ENCODE results near the gene CRB3.
"Not testable (repeated sequence)": the region's sequence is repeated elsewhere in the genome, so short reads cannot be mapped to it uniquely, and the experiment has no call there.

The CRB3 gene

DNA sequence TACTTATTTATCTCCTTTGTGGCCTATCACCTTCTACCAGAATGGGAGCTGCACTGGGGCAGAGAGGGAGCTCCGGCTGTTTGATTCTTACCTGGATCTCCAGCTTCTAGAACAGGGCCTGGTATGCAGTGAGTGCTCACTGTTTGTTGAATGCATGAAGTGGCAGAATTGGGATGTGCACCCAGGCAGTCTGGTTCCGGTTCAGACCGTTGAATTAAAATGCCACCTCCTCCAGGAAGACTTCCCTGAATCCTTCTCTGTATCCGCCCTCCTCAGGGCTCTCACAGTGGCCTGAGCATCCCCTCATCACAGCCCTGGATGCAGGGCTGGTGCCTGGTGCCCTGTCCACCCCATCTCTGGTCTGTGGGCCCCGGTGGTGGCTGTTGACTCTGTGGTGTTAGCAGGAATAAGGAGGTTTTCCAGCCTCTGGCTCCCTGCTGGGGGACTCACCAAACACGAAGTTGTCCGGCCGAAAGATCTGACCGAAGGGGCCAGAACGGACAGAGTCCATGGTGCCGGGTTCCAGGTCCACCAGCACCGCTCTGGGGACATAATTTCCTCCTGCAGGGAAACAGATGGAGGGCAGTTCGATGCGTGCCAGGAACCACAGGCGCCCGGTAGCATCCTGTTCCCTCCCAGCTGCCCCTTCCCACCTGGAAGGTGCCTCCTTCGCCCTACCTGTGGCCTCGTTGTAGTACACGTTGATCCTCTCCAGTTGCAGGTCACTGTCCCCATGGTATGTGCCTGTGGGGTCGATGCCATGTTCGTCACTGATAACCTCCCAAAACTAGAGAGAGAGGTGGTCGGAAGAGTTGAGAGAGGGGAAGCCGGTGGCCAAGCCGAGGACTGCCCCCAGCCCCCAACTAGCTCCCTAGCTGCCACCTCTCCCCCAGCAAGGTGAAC is 37.0 kb downstream of the CRB3 start:
- H3K27ac ChIP-seq = no peak overlapping the region
- no peak overlapping the region for H3K4me3 ChIP-seq (IDR thresholded peaks at IDR 0.05; ENCODE audit: insufficient read depth, low read depth, low read length)
- peak overlapping the region; percentile 86; the same call in 1 of the 2 replicates for H2AFZ ChIP-seq (ENCODE audit: low read depth)
- H3K9ac ChIP-seq = peak overlapping the region; percentile 59; the same call in 1 of the 2 replicates
- no peaks in the 10 kb centered on the region for H4K20me1 ChIP-seq (ENCODE audit: insufficient read depth)
- peaks cover 18% of the 10 kb centered on the region for H3K4me1 ChIP-seq (ENCODE audit: low read depth, poor library complexity, severe bottlenecking)
- TF ChIP-seq, protein P1, sequence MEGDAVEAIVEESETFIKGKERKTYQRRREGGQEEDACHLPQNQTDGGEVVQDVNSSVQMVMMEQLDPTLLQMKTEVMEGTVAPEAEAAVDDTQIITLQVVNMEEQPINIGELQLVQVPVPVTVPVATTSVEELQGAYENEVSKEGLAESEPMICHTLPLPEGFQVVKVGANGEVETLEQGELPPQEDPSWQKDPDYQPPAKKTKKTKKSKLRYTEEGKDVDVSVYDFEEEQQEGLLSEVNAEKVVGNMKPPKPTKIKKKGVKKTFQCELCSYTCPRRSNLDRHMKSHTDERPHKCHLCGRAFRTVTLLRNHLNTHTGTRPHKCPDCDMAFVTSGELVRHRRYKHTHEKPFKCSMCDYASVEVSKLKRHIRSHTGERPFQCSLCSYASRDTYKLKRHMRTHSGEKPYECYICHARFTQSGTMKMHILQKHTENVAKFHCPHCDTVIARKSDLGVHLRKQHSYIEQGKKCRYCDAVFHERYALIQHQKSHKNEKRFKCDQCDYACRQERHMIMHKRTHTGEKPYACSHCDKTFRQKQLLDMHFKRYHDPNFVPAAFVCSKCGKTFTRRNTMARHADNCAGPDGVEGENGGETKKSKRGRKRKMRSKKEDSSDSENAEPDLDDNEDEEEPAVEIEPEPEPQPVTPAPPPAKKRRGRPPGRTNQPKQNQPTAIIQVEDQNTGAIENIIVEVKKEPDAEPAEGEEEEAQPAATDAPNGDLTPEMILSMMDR (conservative IDR thresholded peaks at IDR 0.05; ENCODE audit: low read depth, low read length) = no peak
- peak overlapping the region; percentile 62; the same call in 1 of the 2 replicates for H3K4me2 ChIP-seq
- no peaks in the 10 kb centered on the region for H3K27me3 ChIP-seq (ENCODE audit: insufficient read depth, low read depth)
- H3K79me2 ChIP-seq (ENCODE audit: insufficient read depth, low read depth) = no peaks in the 10 kb centered on the region
- no peaks in the 10 kb centered on the region for H3K36me3 ChIP-seq (ENCODE audit: insufficient read depth)

GRCh38 chr19:6501740-6502648 is 37.9 kb downstream of the CRB3 start, which contains the start of gene TUBB4A:
Gene TUBB4A, minus strand, starts transcription at chr19:6502309. Its CDS starts 97 bp downstream, at chr19:6502212.
- no peak within 1 kb of the TSS for H3K27ac ChIP-seq
- no peaks in the 10 kb centered on the region for H3K79me2 ChIP-seq (ENCODE audit: insufficient read depth, low read depth)
- H4K20me1 ChIP-seq (ENCODE audit: insufficient read depth) = no peaks in the 10 kb centered on the region
- TF ChIP-seq, protein P1 (conservative IDR thresholded peaks at IDR 0.05; ENCODE audit: low read depth, low read length) = no peak
- peak within 1 kb of the TSS; percentile 86 for H2AFZ ChIP-seq (ENCODE audit: low read depth)
- no peak within 1 kb of the TSS for H3K4me3 ChIP-seq (IDR thresholded peaks at IDR 0.05; ENCODE audit: insufficient read depth, low read depth, low read length)
- H3K9ac ChIP-seq = peak within 1 kb of the TSS; percentile 59; the same call in 1 of the 2 replicates
- peak within 1 kb of the TSS; percentile 62 for H3K4me2 ChIP-seq
- peaks cover 18% of the 10 kb centered on the region for H3K4me1 ChIP-seq (ENCODE audit: low read depth, poor library complexity, severe bottlenecking)
- H3K27me3 ChIP-seq (ENCODE audit: insufficient read depth, low read depth) = no peaks in the 10 kb centered on the region
- H3K36me3 ChIP-seq (ENCODE audit: insufficient read depth) = no peaks in the 10 kb centered on the region

- no peaks in the 10 kb centered on the region for H3K79me2 ChIP-seq (ENCODE audit: insufficient read depth, low read depth)
- peak overlapping the region; percentile 78; the same call in 1 of the 2 replicates for H2AFZ ChIP-seq (ENCODE audit: low read depth)
- no peak overlapping the region for H3K4me2 ChIP-seq
Observed at GRCh38 chr19:6503407-6504201, 39.5 kb downstream of the CRB3 start.

GRCh38 chr19:6508028-6508771 is 44.1 kb downstream of the CRB3 start:
- not testable (repeated sequence) for H3K4me3 ChIP-seq (IDR thresholded peaks at IDR 0.05; ENCODE audit: insufficient read depth, low read depth, low read length); H3K36me3 ChIP-seq (ENCODE audit: insufficient read depth); H3K27me3 ChIP-seq (ENCODE audit: insufficient read depth, low read depth); H3K9ac ChIP-seq; H3K4me2 ChIP-seq; H4K20me1 ChIP-seq (ENCODE audit: insufficient read depth); H2AFZ ChIP-seq (ENCODE audit: low read depth); H3K79me2 ChIP-seq (ENCODE audit: insufficient read depth, low read depth); H3K27ac ChIP-seq
- H3K4me1 ChIP-seq (ENCODE audit: low read depth, poor library complexity, severe bottlenecking) = peaks cover 21% of the 10 kb centered on the region

More at GRCh38 chr19:6503407-6504201, 39.5 kb downstream of the CRB3 start:
- H3K9ac ChIP-seq = no peak overlapping the region
- H3K27ac ChIP-seq = no peak overlapping the region
- H3K27me3 ChIP-seq (ENCODE audit: insufficient read depth, low read depth) = no peaks in the 10 kb centered on the region
- no peaks in the 10 kb centered on the region for H4K20me1 ChIP-seq (ENCODE audit: insufficient read depth)
- H3K4me3 ChIP-seq (IDR thresholded peaks at IDR 0.05; ENCODE audit: insufficient read depth, low read depth, low read length) = no peak overlapping the region
- no peaks in the 10 kb centered on the region for H3K36me3 ChIP-seq (ENCODE audit: insufficient read depth)
- TF ChIP-seq, protein P1 (conservative IDR thresholded peaks at IDR 0.05; ENCODE audit: low read depth, low read length) = no peak
- H3K4me1 ChIP-seq (ENCODE audit: low read depth, poor library complexity, severe bottlenecking) = peaks cover 24% of the 10 kb centered on the region
